Activated CD8-positive, alpha-beta memory T cell treated with anti-CD3 and anti-CD28 coated beads, Interleukin-2, amount 50 U/mL, for 1 hour (primary cell): Measurements from ENCODE around the gene MSL1.

Source experiments
- DNase-seq: peaks from one replicate; pipeline ENCODE4 v3.0.0-alpha.2; 2020; ENCODE audit errors: extremely low read depth

The MSL1 gene, protein sequence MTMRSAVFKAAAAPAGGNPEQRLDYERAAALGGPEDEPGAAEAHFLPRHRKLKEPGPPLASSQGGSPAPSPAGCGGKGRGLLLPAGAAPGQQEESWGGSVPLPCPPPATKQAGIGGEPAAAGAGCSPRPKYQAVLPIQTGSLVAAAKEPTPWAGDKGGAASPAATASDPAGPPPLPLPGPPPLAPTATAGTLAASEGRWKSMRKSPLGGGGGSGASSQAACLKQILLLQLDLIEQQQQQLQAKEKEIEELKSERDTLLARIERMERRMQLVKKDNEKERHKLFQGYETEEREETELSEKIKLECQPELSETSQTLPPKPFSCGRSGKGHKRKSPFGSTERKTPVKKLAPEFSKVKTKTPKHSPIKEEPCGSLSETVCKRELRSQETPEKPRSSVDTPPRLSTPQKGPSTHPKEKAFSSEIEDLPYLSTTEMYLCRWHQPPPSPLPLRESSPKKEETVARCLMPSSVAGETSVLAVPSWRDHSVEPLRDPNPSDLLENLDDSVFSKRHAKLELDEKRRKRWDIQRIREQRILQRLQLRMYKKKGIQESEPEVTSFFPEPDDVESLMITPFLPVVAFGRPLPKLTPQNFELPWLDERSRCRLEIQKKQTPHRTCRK

DNA sequence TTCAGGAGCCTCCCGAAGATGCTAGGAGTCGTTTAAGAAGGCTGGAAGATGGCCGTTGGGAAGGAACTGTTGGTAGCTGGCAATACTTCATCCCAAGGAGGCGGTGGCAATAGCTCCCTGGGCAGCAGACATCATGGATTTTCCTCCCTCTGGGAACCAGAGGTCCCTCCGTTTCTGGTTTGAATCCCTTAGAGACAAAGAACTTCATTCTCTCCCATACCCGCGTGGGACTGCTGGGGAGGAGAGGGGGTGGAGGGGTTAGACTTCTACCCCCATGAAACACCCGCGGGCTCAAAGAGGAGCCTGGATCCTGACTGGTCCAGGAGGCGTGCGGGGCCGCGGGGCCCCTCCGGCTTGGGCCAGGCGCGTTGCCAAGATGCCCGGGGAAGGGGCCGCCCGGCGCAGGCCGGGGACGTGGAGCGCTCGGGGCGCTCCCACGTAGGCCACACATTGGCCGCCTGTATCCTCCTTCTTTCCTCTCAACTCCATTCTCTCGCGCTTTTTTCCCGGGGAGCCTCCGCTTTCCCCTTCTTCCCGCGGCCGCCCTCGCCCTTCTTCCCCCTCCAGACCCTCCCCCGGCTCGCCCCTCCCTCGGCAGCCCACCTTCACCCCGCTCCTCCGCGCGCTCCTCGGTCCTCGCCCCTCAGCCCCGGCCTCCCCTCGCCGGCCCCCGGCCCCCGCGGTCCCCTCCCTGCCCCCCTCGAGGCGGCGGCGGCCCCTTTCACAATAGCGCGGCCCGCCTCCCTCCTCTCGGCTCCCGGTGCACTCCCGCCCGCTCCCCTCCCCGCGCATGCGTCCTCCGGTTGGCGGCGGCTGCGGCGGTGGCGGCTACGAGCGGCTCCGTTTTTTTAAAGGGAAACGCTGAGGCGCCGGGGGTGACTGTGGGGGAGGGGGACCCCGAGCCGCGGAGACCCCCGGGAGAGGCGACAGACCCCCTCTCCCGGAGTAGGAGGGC, at the start of gene MSL1:
Gene MSL1, plus strand, starts transcription at position 791 of the 955 bp plus-strand sequence. CDS start 642 bp downstream, outside the sequence.
- DNase-seq = no peak

DNA sequence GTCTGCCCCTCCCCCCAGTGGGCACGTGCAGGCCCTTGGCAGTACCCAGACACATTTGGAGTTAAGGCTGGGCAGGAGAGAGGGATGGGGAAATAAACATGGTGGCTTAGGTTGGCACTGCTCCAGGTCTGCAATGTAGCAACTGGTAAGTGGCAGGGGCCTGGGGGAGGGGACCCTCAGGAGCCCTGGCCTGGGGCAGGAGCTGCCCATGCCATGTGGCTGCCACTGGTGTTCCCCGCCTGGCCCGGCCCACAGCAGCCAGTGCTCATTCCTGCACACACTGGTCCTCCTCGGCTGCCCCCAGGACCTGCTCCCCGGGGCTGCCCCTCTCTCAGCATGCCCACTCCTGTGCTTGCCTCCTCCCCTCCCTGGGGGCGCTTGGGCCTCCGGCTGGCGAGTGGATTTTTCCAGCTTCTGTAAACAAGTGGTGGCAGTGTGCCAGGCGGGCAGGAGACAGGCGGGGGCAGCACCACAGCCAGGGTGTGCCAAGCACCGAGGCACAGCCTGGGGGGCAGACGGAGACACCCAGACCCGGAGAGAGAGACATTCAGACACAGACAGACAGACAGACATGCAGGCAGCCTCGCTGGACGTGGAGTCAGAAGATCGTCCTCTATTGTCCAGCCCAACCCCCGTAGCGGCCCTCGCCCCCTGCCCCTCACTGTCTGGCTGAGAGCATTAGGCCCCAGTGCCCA, 49.6 kb upstream of the MSL1 start:
- no peak for DNase-seq

DNA sequence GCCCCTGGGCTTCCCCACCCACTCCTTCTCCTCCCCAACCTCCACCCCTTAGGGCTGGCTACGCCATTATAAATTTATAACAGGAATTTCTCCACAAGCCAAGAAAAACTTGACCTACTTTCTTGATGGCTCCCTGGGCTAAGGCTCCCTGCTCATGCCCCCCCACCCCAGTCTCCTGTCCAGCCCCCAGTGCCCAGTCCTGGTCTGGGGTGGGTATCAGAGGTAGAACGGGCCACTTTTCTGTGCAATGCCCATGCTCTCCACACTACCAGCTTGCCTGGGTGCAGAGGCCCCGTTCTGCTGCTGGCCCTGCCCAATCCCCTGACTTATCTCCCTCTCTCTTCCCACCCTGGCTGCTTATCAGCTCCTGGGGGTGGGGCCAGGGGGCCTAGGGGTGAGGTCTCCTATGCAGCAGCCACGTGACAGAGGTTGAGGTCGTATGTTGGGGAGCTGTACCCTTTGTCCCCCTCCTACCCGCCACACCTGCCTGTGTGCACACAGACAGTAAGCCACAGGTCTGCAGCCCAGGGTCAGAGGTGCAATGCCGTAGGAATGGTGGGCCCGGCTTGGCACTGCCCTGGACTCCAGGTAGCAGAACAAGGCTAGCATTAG, 48.9 kb upstream of the MSL1 start:
- DNase-seq = no peak

DNA sequence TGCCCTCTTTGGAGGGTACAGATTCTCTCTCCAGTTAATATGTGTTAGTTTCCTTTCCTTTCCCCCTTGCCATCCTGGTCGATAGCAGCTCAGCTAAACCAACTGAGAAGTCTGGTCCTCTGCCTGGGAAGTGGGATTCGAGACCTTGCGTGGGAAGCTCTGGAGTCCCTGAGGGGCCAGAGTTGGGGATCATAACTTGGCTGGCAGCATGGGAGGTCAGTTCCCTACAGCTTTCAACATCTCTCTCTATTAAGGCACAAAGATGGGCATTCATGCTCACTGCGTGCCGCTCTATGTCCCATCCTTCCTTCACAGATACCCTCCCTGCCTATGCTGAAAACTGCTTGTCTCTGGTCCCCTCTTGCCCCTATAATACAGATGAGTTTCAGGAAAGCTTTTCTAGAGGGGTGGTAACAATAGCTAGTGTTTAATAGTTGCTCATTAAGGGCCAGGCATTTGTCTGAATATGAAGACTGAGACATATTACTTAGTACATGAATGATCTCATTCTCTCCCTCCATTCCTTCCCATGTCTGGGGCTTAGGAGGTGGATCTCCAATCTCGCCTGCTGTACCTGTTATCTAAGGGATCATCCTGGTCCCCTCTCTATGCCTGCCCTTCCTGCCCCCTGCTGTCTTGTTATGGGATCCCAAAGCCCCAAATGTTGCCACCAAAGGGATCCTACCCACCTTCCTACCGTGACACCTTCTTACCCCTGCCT, 48.2 kb upstream of the MSL1 start:
- DNase-seq = no peak

DNA sequence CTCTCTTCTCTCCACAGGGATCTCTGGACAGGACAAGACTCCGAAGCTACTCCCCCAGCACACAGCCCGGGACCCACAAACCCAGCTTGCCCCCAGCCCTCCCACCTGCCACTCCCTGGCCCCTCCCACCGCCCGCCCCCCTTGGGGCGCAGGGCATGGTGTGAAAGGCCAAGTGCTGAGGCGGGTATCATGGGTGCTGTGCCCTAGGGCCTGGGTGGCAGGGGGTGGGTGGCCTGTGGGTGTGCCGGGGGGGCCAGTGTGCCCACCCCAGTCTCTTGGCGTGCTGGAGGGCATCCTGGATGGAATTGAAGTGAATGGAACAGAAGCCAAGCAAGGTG, 47.6 kb upstream of the MSL1 start:
- no peak for DNase-seq

DNA sequence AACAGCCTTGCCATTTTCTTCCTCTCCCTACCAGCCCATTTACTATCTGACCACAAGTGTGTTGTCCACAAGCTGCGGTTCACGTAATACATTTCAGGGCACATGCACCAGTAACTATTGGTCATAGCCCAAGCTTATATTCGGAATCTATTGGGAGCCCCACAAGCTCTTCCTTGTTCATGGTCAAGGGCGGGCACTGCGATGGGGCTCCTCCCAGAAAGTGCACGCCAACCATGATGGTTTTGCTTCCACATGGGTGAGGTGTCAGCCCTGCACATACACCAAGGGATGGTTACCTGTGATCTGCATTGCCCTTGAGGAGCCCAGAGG, 46.9 kb upstream of the MSL1 start:
- DNase-seq = no peak

DNA sequence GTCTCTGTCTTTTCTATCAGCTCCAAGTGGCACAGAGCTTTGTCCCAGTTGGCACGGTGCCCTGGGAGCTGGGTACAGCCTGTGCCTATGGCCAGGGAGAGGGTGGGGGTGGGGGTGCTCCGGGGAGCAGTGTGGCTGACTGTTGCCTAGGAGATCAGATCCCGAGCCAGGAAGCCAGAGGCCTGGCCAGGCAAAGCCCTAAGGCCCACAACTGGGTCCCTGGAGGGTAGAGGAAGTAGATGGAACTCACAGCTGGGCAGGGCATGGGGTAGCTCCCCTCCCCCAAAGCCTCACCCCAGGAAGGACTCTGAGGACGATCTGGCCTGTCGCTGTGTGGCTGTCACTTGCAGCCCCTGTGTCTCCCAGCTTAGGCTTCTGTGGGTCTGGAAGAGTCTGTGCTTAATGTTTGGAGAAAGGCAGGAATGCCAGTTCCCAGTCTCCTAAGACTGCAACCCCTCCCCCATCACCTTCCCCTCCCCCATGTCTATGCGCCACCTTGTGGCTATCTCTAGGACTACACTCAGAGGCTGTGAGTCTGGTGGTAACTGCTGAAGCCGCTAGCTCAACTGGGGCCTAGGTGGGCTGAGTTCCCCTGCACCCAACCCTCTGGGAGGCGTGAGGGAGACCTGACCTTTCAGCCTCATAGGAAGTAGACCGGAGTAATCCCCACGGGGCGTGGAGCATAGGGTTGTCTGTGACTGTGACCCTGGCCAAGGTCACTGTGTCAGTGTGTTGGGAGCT, 46.4 kb upstream of the MSL1 start:
- no peak for DNase-seq

DNA sequence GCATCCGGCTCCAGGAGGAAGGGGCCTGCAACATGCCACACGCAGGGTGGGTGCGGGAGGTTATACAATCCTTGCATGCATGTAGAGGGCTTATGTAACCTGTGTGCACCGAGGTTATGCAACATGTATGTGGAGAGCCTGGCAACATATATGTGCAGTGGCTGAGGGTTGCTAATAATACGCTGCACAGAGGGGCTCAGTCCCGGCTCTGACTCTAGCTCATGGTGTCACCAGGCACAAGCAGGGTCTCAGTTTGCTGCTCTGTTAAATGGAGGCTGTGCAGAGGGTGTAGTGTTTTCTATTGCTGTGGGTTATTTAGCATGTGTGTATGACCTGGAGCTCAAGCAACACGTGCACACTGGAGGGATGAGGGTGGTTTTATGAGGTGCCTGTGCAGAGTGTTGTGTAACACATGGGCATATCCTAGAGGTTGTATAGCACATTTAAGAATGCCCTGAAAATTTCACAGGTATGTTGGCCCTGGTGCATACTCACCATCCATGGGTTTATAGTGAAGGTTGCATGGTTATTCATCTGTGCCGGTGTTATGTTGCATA, 45.8 kb upstream of the MSL1 start:
- DNase-seq = no peak

DNA sequence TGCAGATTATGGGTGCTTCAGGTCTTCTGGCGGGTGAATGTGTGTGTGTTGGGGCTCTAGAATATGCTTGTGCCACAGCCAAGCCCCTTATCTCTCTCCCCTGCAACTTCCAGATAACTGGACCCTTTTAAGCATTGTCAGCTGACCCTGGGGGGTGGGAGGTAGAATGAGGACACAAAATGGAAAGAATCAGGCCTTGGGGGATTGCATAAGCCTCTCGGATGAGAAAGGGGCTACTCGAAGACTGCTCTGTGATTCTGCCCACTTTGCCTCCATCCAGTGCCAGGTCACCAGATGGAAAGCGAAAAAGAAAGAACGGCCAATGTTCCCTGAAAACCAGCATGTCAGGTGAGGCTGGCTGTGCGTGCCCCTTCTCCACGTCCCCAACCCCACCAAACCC, 45.2 kb upstream of the MSL1 start:
- no peak for DNase-seq

DNA sequence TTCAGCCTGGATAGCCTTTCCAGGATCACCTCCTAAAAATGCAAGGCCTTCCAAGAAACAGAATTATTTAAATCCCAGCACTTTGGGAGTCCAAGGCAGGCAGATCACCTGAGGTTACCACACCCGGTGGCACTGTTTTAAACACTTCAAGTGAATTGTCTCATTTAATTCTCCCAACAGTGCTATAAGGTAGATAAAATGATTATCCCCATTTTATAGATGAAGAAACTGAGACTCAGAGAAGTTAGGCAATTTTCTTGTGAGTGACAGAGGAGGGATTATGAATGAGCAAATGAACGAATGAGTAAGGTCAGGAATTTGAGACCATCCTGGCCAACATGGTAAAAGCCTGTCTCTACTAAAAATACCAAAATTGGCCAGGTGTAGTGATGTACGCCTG, 42.2 kb upstream of the MSL1 start:
- DNase-seq = no peak

DNA sequence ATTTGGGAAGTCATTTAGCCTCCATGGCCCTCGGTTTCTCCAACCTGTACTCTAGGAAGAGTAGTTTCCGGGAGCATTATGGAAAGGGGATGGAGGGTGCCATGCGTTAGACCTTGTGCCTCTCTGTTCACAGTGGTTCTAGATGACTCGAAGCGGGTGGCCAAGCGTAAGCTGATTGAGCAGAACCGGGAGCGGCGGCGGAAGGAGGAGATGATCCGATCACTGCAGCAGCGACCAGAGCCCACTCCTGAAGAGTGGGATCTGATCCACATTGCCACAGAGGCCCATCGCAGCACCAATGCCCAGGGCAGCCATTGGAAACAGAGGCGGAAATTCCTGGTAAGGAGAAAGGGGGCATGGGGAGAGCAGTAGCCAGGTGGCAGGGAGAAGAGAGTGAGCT, 37.3 kb upstream of the MSL1 start:
- no peak for DNase-seq

DNA sequence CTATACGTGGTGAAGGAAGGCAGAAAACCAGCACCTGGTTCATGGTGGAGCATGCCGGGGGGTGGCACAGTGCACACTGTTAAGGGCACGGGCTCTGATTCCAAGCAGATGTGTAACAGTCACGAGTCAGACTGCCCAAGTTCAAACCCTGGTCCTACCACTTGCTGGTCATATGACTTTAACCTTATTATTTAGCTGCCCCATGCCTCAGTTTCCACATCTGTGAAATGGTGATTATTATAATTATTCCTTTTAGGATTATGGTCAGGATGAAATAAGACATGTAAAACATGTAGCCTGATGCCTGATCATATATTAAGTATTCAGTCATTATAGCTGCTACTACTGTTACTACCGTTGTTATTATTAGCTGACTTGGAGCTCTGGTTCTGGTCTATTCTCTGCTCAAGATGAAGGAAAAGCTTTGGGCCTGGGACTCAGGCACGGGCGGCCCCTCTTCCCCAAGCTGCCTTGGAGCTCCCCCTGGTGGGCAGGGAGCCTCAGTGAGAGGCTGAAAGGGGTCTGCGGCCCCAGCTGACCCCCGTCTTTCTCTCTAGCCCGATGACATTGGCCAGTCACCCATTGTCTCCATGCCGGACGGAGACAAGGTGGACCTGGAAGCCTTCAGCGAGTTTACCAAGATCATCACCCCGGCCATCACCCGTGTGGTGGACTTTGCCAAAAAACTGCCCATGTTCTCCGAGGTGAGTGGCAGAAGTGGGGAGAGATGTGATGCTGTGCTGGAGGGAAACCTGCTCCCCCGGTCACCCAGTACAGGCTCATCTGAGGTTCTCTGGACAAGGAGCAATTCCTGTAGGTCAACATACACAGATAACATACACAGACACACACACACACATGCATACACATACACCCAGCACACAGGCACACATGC, 35.4 kb upstream of the MSL1 start:
- no peak for DNase-seq

DNA sequence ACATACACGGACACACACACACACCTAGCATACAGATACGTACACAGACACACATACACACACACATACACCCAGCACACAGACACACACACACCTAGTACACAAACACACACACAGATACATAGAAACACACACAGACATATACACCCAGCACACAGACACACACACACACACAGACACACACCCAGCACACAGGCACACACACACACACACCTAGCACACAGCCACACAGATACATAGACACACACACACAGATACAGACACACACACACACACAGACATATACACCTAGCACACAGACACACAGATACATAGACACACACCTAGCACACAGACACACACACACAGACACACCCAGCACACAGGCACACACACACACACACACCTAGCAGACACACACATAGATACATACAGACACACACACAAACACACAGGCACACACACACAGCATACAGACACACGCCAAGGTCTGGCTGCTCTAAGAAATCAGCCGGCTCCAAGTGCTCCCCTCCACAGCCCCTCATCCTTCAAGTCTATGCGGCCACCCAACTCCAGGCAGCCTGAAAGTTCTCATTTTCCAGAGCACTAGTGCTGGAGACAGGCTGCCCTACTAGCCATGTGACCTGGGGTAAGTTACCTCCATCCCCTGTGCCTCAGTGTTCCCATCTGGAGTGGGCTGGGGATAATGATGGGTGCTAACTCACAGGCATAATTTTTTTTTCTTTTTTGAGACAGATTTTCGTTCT, 34.5 kb upstream of the MSL1 start:
- no peak for DNase-seq

DNA sequence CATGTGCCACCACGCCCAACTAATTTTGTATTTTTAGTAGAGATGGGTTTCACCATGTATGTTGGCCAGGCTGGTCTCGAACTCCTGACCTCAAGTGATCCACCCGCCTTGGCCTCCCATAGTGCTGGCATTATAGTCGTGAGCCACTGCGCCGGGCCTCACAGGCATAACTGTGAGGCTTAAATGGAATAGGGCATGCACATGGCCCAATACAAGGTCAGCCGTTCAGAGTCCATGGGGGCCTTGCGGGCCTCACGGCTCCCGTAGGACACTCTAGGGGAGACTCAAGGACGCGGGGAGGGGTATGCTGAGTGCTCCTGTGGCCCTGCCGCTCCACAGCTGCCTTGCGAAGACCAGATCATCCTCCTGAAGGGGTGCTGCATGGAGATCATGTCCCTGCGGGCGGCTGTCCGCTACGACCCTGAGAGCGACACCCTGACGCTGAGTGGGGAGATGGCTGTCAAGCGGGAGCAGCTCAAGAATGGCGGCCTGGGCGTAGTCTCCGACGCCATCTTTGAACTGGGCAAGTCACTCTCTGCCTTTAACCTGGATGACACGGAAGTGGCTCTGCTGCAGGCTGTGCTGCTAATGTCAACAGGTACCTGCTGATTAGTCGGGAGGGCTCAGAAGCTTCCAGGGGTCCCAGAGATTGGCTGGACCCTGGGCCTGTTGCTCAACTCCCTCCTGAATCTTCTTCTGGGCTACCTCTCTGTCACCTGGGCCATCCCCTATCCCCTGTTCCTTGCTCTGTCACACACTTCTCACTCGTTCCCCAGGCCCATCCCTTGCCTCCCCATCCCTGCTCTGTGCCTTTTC, 33.7 kb upstream of the MSL1 start:
- DNase-seq = no peak

DNA sequence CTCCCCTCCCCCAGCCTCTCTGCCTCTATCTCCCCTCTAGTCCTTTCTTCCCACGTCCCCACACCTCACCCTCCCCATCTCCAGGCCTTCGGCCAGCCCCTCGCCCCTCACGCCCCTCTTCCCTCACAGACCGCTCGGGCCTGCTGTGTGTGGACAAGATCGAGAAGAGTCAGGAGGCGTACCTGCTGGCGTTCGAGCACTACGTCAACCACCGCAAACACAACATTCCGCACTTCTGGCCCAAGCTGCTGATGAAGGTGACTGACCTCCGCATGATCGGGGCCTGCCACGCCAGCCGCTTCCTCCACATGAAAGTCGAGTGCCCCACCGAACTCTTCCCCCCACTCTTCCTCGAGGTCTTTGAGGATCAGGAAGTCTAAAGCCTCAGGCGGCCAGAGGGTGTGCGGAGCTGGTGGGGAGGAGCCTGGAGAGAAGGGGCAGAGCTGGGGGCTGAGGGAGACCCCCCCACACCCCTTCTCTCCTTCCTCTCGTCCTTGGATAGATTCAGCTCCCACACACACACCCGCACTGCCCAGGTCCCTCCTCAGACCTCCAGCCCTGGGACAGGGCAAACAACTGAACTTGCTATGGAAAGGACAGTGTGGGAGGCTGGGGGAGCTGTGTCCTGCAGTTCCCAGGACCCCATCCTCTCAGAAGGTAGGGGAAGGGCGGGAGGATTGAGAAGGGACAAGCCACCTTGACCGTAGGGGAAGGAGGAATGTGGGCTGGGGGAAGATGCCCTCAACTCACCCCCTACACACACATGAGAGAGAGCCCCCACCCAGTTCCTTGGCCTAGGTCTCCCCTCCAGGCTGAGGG, 32.5 kb upstream of the MSL1 start:
- DNase-seq = no peak
